ENCODE measurements around the gene ENTPD2. TPM values are rescaled to one million over a fixed set of nuclear protein-coding genes. Genes with fewer than 3 reads are reported as not detected.

The ENTPD2 gene
- polyA plus RNA-seq, 2 donors: 1.5 to 1.6 TPM

- H3K36me3 ChIP-seq (ENCODE audit: control insufficient read depth in 2 of 2, insufficient read depth in 2 of 2, low read length in 1 of 2): no peaks in the 10 kb centered on the region
- H3K9me3 ChIP-seq (ENCODE audit: control insufficient read depth in 2 of 2, insufficient read depth in 1 of 2, low read depth in 1 of 2, low read length in 1 of 2): peaks cover 0 to 2% of the 10 kb centered on the region in 2 donors
- H3K27me3 ChIP-seq (ENCODE audit: control insufficient read depth in 1 of 2, insufficient read depth in 2 of 2, low read length in 2 of 2): peaks cover 0 to 7% of the 10 kb centered on the region in 2 donors
- peaks cover 13 to 28% of the 10 kb centered on the region in 2 donors for H3K4me1 ChIP-seq (ENCODE audit: control insufficient read depth in 2 of 2, insufficient read depth in 2 of 2, low read length in 1 of 2)
- H3K4me3 ChIP-seq (ENCODE audit: low read depth in 1 of 2, low read length in 2 of 2): peak within 1 kb of the TSS; percentile 42 to 55
- WGBS, 2 donors: 0% methylated on average over 38 to 57 of the region's 57 CpGs
- H3K27ac ChIP-seq (ENCODE audit: low read depth in 2 of 2, low read length in 1 of 2): peak within 1 kb of the TSS; percentile 28 to 79
These were observed 7.6 kb downstream of the ENTPD2 start, which contains the start of gene NPDC1 for GRCh38 chr9:137046088-137046787. Gene NPDC1 (minus strand): TSS chr9:137046177. CDS start chr9:137045989, 188 bp downstream.

DNA sequence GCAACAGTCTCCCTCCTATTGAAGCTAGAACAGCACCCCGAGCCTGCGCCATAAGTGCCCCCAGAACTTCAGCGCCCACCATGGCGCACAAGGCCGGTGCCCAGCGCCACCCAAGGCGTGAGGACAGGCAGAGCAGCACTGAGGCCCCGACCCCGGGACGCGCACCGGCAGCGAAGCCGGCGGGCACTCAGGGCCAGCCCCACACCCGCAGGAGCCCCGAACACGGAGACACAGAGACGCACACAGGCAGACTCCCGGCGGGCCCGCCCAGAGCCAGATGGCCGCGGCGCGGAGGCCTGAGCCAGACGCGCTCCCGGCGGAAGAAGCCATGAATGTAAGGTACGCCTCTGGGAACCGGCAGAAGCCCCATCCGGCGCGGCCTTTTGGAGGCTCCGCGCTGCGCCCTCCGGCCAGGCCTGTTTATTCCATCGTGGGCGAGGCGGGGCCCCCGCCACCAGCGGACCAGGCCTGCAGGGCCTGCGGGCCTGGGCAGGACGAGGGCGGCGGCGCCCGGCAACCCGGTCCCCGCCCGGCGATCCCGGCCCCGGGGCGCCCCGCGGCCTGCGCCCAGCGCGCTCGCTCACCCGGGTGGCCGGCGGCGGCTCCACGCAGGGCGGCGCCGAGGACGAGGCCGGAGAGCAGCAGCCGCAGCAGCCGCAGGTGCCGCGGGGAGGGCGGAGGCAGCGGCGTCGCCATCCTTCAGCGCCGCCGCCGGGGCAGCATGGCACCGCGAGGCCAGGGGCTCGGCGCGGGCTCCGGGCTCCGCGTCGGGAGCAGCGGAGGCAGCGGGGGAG is 8.4 kb downstream of the ENTPD2 start:
- peak overlapping the region; percentile 9 to 79 for H3K27ac ChIP-seq (ENCODE audit: low read depth in 2 of 2, low read length in 1 of 2)
- H3K27me3 ChIP-seq (ENCODE audit: control insufficient read depth in 1 of 2, insufficient read depth in 2 of 2, low read length in 2 of 2): peaks cover 0 to 7% of the 10 kb centered on the region in 2 donors
- peaks cover 0 to 2% of the 10 kb centered on the region in 2 donors for H3K36me3 ChIP-seq (ENCODE audit: control insufficient read depth in 2 of 2, insufficient read depth in 2 of 2, low read length in 1 of 2)

GRCh38 chr9:137044502-137045177 is 9.2 kb downstream of the ENTPD2 start:
- peak overlapping the region; percentile 42 to 55 for H3K4me3 ChIP-seq (ENCODE audit: low read depth in 1 of 2, low read length in 2 of 2)
- H3K27me3 ChIP-seq (ENCODE audit: control insufficient read depth in 1 of 2, insufficient read depth in 2 of 2, low read length in 2 of 2): peaks cover 0 to 3% of the 10 kb centered on the region in 2 donors
- peak overlapping the region; percentile 19 to 79 for H3K27ac ChIP-seq (ENCODE audit: low read depth in 2 of 2, low read length in 1 of 2)
- no peaks in the 10 kb centered on the region for H3K9me3 ChIP-seq (ENCODE audit: control insufficient read depth in 2 of 2, insufficient read depth in 1 of 2, low read depth in 1 of 2, low read length in 1 of 2)
- 19 to 22% methylated on average over 18 of the region's 18 CpGs for WGBS, 2 donors
- H3K36me3 ChIP-seq (ENCODE audit: control insufficient read depth in 2 of 2, insufficient read depth in 2 of 2, low read length in 1 of 2): peaks cover 0 to 3% of the 10 kb centered on the region in 2 donors
- H3K4me1 ChIP-seq (ENCODE audit: control insufficient read depth in 2 of 2, insufficient read depth in 2 of 2, low read length in 1 of 2): peaks cover 13 to 28% of the 10 kb centered on the region in 2 donors

More for the DNA sequence above, 8.4 kb downstream of the ENTPD2 start:
- Histone ChIP-seq H3K4me3 (ENCODE audit: low read depth in 1 of 2, low read length in 2 of 2) (peak overlapping the region; percentile 42 to 55), H3K4me1 (ENCODE audit: control insufficient read depth in 2 of 2, insufficient read depth in 2 of 2, low read length in 1 of 2) (peaks cover 13 to 28% of the 10 kb centered on the region in 2 donors), H3K9me3 (ENCODE audit: control insufficient read depth in 2 of 2, insufficient read depth in 1 of 2, low read depth in 1 of 2, low read length in 1 of 2) (peaks cover 0 to 2% of the 10 kb centered on the region in 2 donors)
- 2 to 5% methylated on average over 73 to 96 of the region's 96 CpGs for WGBS, 2 donors

- 45 to 46% methylated on average over 12 of the region's 12 CpGs for WGBS, 2 donors
- peaks cover 13 to 26% of the 10 kb centered on the region in 2 donors for H3K4me1 ChIP-seq (ENCODE audit: control insufficient read depth in 2 of 2, insufficient read depth in 2 of 2, low read length in 1 of 2)
- H3K4me3 ChIP-seq (ENCODE audit: low read depth in 1 of 2, low read length in 2 of 2): peak overlapping the region in 1 of 2 donors; percentile 25
These were observed 9.8 kb downstream of the ENTPD2 start for GRCh38 chr9:137044037-137044436.

DNA sequence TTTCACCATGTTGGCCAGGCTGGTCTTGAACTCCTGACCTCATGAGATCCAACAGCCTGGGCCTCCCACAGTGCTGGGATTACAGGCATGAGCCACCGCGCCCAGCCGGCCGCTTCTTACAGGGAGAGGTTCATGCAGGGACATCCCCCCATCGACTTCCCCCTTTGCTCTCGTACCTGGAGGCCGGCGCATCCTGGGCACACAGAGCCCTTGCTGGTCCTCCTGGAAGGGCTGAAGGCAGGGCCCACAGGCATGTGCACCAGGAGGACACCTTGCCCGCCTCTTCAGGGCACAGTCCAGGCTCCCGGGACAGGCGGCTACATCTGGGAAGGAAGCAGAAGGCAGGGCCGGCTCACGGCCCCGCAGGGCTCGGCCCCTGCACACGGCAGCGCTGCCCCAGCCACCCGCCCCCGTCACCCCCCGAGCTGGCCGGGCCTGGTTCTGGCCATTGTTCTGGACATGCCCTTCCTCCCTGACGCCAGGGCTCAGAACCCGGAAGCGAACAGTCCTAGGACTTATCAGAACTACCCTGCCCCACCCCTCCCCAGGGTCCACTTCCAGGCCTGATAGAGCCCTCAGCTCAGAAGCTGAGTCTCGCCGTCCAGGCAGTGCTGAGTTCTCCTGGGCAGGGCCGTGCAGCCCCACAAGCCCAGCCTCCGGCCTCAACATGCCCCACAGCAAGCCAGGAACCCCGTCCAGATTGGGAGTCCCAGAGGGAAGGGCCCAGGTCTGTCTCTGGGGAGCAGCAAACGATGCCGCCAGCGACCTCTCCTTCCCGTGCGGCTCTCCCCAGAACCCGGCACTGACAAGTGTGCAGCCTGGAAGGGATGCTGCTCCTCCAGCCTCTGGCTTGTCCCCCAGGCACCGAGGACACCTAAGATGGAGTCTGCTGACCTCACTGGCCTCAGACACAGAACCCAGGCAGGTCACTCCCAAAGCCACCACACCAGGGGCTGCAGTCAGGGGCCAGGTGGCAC is 10.8 kb downstream of the ENTPD2 start:
- Histone ChIP-seq H3K36me3 (ENCODE audit: control insufficient read depth in 2 of 2, insufficient read depth in 2 of 2, low read length in 1 of 2) (peaks cover 0 to 3% of the 10 kb centered on the region in 2 donors), H3K27me3 (ENCODE audit: control insufficient read depth in 1 of 2, insufficient read depth in 2 of 2, low read length in 2 of 2) (peaks cover 0 to 3% of the 10 kb centered on the region in 2 donors), H3K4me1 (ENCODE audit: control insufficient read depth in 2 of 2, insufficient read depth in 2 of 2, low read length in 1 of 2) (peaks cover 13 to 23% of the 10 kb centered on the region in 2 donors), H3K4me3 (ENCODE audit: low read depth in 1 of 2, low read length in 2 of 2) (no peak overlapping the region), H3K27ac (ENCODE audit: low read depth in 2 of 2, low read length in 1 of 2) (peak overlapping the region; percentile 26 to 56), H3K9me3 (ENCODE audit: control insufficient read depth in 2 of 2, insufficient read depth in 1 of 2, low read depth in 1 of 2, low read length in 1 of 2) (no peaks in the 10 kb centered on the region)
- 76 to 81% methylated on average over 36 of the region's 36 CpGs for WGBS, 2 donors

More at GRCh38 chr9:137044037-137044436, 9.8 kb downstream of the ENTPD2 start:
- Histone ChIP-seq H3K27me3 (ENCODE audit: control insufficient read depth in 1 of 2, insufficient read depth in 2 of 2, low read length in 2 of 2) (peaks cover 0 to 3% of the 10 kb centered on the region in 2 donors), H3K27ac (ENCODE audit: low read depth in 2 of 2, low read length in 1 of 2) (peak overlapping the region; percentile 19 to 45), H3K9me3 (ENCODE audit: control insufficient read depth in 2 of 2, insufficient read depth in 1 of 2, low read depth in 1 of 2, low read length in 1 of 2) (no peaks in the 10 kb centered on the region), H3K36me3 (ENCODE audit: control insufficient read depth in 2 of 2, insufficient read depth in 2 of 2, low read length in 1 of 2) (peaks cover 0 to 3% of the 10 kb centered on the region in 2 donors)

DNA sequence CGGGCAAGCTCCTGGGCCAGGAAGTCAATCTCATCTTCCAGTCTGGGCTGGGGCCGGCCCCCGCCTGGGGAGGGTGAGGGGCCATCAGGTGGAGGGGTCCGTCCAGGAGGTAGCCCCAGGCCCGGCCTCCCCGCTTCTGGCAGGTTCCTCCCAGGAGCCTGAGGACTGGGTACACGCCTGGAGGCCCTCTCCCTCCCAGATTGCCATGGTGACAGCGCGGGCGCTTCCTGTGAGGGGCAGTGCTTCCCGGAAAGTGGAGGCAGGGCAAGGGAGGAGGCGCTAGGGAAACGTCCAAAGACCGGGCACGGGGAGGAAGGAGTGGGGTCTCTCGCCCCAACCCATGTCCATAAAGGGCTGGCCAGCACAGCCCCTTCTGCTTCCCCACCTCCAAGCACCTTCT is 12.7 kb downstream of the ENTPD2 start:
- WGBS, 2 donors: 55 to 69% methylated on average over 15 to 16 of the region's 16 CpGs
- H3K27ac ChIP-seq (ENCODE audit: low read depth in 2 of 2, low read length in 1 of 2): no peak overlapping the region
- H3K4me3 ChIP-seq (ENCODE audit: low read depth in 1 of 2, low read length in 2 of 2): no peak overlapping the region
- H3K27me3 ChIP-seq (ENCODE audit: control insufficient read depth in 1 of 2, insufficient read depth in 2 of 2, low read length in 2 of 2): peaks cover 0 to 3% of the 10 kb centered on the region in 2 donors
- peaks cover 8 to 20% of the 10 kb centered on the region in 2 donors for H3K4me1 ChIP-seq (ENCODE audit: control insufficient read depth in 2 of 2, insufficient read depth in 2 of 2, low read length in 1 of 2)
- no peaks in the 10 kb centered on the region for H3K9me3 ChIP-seq (ENCODE audit: control insufficient read depth in 2 of 2, insufficient read depth in 1 of 2, low read depth in 1 of 2, low read length in 1 of 2)
- peaks cover 0 to 3% of the 10 kb centered on the region in 2 donors for H3K36me3 ChIP-seq (ENCODE audit: control insufficient read depth in 2 of 2, insufficient read depth in 2 of 2, low read length in 1 of 2)

DNA sequence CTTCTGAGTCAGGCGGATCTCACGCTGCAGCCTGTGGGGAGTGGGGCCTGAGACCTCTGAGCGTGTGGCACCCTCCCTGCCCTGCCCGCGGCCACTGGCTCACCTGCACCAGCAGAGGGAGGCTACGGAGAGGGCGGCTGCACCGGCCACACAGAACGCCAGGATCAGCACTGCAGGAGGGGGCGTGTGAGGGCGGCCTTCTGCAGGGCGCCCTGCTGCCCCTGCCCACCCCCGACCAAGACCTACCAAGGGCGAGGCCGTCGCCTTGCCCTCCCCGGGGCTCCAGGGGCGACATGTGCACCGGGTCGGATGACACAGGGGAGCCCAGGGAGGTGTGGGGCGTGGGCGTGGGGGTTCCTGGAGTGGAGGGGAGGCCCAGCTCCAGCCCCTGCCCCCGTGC is 13.3 kb downstream of the ENTPD2 start:
- 86 to 97% methylated on average over 12 to 23 of the region's 23 CpGs for WGBS, 2 donors
- Histone ChIP-seq H3K4me1 (ENCODE audit: control insufficient read depth in 2 of 2, insufficient read depth in 2 of 2, low read length in 1 of 2) (peaks cover 8 to 15% of the 10 kb centered on the region in 2 donors), H3K27ac (ENCODE audit: low read depth in 2 of 2, low read length in 1 of 2) (no peak overlapping the region), H3K9me3 (ENCODE audit: control insufficient read depth in 2 of 2, insufficient read depth in 1 of 2, low read depth in 1 of 2, low read length in 1 of 2) (no peaks in the 10 kb centered on the region), H3K27me3 (ENCODE audit: control insufficient read depth in 1 of 2, insufficient read depth in 2 of 2, low read length in 2 of 2) (peaks cover 0 to 3% of the 10 kb centered on the region in 2 donors), H3K4me3 (ENCODE audit: low read depth in 1 of 2, low read length in 2 of 2) (no peak overlapping the region), H3K36me3 (ENCODE audit: control insufficient read depth in 2 of 2, insufficient read depth in 2 of 2, low read length in 1 of 2) (peaks cover 0 to 3% of the 10 kb centered on the region in 2 donors)

- Histone ChIP-seq H3K27me3 (ENCODE audit: control insufficient read depth in 1 of 2, insufficient read depth in 2 of 2, low read length in 2 of 2) (no peaks in the 10 kb centered on the region), H3K9me3 (ENCODE audit: control insufficient read depth in 2 of 2, insufficient read depth in 1 of 2, low read depth in 1 of 2, low read length in 1 of 2) (no peaks in the 10 kb centered on the region), H3K4me3 (ENCODE audit: low read depth in 1 of 2, low read length in 2 of 2) (no peak overlapping the region), H3K36me3 (ENCODE audit: control insufficient read depth in 2 of 2, insufficient read depth in 2 of 2, low read length in 1 of 2) (peaks cover 0 to 3% of the 10 kb centered on the region in 2 donors), H3K27ac (ENCODE audit: low read depth in 2 of 2, low read length in 1 of 2) (no peak overlapping the region), H3K4me1 (ENCODE audit: control insufficient read depth in 2 of 2, insufficient read depth in 2 of 2, low read length in 1 of 2) (peaks cover 11% of the 10 kb centered on the region in 2 donors)
- WGBS, 2 donors: 90 to 91% methylated on average over 31 to 32 of the region's 32 CpGs
These were observed 14.1 kb downstream of the ENTPD2 start for GRCh38 chr9:137039611-137040366.

Data from esophagus (tissue), 2 donors.